Activated T-cell treated with anti-CD3 and anti-CD28 coated beads for 24 hours (primary cell): ENCODE data around the gene TNRC6C.

Source experiments
- DNase-seq: peaks from one replicate; pipeline ENCODE4 v3.0.0-alpha.2; 2020; ENCODE audit warnings: low read depth

TNRC6C gene, protein sequence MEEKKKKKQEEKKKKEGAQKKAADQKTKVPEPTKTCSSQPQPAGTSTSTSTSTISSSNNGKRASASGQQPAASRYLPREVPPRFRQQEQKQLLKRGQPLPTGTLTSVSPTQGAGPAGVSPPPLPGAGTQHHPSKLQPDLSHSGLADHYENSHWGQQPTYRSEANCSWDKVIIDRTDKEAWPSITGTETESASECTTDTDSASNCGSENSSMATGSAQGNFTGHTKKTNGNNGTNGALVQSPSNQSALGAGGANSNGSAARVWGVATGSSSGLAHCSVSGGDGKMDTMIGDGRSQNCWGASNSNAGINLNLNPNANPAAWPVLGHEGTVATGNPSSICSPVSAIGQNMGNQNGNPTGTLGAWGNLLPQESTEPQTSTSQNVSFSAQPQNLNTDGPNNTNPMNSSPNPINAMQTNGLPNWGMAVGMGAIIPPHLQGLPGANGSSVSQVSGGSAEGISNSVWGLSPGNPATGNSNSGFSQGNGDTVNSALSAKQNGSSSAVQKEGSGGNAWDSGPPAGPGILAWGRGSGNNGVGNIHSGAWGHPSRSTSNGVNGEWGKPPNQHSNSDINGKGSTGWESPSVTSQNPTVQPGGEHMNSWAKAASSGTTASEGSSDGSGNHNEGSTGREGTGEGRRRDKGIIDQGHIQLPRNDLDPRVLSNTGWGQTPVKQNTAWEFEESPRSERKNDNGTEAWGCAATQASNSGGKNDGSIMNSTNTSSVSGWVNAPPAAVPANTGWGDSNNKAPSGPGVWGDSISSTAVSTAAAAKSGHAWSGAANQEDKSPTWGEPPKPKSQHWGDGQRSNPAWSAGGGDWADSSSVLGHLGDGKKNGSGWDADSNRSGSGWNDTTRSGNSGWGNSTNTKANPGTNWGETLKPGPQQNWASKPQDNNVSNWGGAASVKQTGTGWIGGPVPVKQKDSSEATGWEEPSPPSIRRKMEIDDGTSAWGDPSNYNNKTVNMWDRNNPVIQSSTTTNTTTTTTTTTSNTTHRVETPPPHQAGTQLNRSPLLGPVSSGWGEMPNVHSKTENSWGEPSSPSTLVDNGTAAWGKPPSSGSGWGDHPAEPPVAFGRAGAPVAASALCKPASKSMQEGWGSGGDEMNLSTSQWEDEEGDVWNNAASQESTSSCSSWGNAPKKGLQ (N-terminal part only)

DNA sequence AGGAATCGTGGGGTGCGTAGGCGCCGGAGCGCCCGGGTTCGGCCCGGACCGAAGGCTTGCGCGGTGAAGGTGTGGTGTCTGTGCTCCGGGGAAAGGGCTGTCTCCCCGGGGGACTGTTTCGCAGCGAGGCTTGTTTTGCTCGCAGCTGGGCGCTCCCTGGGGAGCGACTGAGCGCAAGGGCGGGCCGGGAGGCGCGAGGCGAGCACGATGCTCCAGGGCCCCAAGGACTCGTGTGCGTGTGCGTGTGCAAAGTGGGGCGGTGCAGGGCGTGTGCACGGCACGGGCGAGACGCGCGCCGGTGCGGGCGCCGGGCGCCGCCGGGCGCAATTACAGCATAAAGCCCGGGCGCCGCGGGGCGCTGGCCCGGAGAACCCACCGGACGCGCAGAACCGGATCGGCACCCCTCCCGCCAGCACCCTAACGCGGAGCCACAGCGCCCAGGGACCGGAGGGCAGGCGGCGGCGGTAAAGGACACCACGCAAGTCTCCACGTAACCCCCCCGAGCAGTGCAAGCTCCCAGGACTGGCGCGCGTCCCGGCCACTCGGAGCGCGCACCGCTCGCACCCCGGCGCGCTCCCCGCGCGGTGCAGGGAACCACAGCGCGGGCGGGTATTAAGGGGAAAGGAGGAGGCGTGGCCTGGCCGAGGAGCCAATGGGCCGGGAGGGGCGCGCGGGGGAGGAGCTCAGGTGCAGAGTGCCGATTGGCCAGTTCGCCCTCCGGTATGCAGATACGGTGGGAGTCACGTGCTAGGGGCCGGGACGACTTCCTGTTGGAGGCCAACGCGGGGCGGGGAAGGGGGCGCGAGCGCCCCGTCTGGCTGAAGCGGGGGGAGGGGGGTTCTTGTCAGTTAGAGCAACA lies at the start of gene TNRC6C:
TSS of gene TNRC6C (plus strand) at position 847 of the 859 bp plus-strand sequence. CDS start 45,504 bp downstream, outside the sequence.
- DNase-seq, result peak; percentile 100

GRCh38 chr17:77909236-77909635 lies 49.3 kb upstream of the TNRC6C start:
- no peak for DNase-seq

DNA sequence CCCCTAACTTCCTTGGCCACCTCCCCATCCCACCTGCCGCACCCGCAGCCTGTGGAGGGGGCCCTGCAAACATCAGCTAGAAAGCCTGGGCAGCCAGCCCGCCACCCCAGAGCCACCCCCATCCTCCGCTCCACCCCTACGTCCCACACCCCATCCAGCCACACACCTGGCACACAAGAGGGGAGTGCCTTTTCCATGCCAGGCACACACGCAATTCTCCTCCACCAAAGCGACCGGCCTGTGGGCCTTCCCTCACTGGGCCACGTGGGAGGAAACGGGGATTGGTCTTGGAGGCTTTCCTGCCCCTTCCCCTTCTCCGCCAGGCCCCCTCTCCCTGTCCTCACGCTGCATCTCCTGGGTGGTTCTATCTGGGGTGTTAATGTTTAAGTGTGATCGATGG lies 48.7 kb upstream of the TNRC6C start:
- no peak for DNase-seq

- no peak for DNase-seq
These were observed 43.9 kb upstream of the TNRC6C start for GRCh38 chr17:77914385-77915254.

DNA sequence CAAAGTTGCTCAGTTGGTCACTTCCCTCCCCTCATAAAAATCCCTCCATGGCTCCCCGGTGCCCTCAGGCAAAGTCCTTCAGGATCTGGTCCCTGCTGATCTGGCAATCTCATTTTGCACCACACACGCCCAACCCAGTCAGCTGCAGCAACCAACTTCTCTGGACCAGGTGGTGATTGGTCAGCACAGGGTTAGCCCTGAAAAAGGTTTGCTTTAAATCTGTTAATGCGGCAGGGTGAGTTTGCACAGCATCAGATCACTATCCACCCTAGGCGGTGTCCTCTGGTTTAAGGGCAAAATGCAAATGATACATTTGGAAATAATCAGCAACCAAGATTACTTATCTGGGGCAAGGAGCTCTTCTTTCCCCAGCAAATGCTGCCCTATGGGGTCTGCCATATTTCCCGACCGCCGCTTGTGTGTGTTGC lies 42.9 kb upstream of the TNRC6C start:
- no peak for DNase-seq

GRCh38 chr17:77916264-77916663 lies 42.2 kb upstream of the TNRC6C start:
- no peak for DNase-seq

- DNase-seq, result no peak
These were observed 41.6 kb upstream of the TNRC6C start for GRCh38 chr17:77916703-77917481.

GRCh38 chr17:77919276-77919675 lies 39.2 kb upstream of the TNRC6C start:
- DNase-seq, result no peak

- DNase-seq, result no peak
These were observed 35.4 kb upstream of the TNRC6C start for GRCh38 chr17:77923135-77923534.

GRCh38 chr17:77923776-77924513 lies 34.6 kb upstream of the TNRC6C start:
- no peak for DNase-seq

- no peak for DNase-seq
These were observed 33.7 kb upstream of the TNRC6C start for GRCh38 chr17:77924757-77925336.

GRCh38 chr17:77925831-77926543 lies 32.5 kb upstream of the TNRC6C start:
- no peak for DNase-seq

DNA sequence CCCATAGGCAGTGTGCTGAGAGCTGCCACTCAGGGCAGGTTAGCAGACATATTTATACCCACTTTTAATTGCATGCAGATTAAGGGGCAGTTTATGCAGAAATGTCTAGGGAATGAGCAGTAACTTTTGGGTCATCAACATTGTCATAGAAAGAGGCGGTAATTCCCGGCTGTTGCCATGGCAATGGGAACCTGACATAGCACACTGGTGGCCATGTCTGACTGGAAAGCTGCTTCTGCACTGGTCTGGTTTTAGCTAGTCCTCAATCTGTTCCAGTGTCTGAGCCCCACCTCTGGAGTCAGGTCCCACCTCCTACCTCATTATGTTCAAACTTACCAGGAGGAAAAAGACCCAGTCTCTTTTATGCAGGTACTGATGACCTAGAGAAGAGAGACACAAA lies 31.5 kb upstream of the TNRC6C start:
- DNase-seq, result no peak

- no peak for DNase-seq
These were observed 30.6 kb upstream of the TNRC6C start for GRCh38 chr17:77927777-77928518.

GRCh38 chr17:77928519-77929179 lies 29.9 kb upstream of the TNRC6C start:
- no peak for DNase-seq

DNA sequence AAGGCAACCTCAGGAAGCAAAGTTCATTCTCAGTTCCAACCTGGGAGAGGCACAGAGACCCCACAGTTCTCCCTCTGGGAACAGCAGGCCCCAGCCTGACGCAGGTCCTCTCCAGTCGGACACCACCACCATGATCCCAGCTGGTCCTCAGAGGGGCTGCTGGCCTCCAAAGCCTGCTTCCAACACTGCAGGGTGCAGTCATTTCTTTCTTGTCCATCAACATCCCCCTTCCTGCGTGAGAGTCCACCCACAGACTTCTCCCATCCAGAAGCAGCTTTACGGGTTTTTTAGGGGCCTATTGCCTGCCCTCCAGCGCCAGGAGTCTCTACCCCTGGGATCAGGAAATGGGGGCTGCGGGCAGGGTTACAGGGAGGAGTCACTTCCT lies 29.3 kb upstream of the TNRC6C start:
- no peak for DNase-seq
